Neural cell (in vitro differentiated cells): ENCODE results near the gene GCNT2.

Source experiments
- CTCF ChIP-seq: fragments of 450-650 bp; IDR thresholded peaks from 2 replicates; pipeline ENCODE4 v1.5.1; 2014; ENCODE audit warnings: antibody characterized with exemption, mild to moderate bottlenecking, moderate library complexity; ENCODE audit not compliant: poor library complexity, severe bottlenecking
- EP300 ChIP-seq: fragments of 450-650 bp; conservative IDR thresholded peaks from 2 replicates; pipeline ENCODE4 v1.6.1; 2014; ENCODE audit warnings: antibody characterized with exemption, mild to moderate bottlenecking, moderate library complexity; ENCODE audit not compliant: poor library complexity, severe bottlenecking
- EZH2 ChIP-seq: fragments of 200-600, 300-800 bp; shearing (Covaris generic), sonication (generic); IDR thresholded peaks from 2 replicates; pipeline ENCODE4 v1.6.1; 2014; ENCODE audit warnings: antibody characterized with exemption, low read length, borderline replicate concordance, mild to moderate bottlenecking; ENCODE audit not compliant: insufficient read depth, poor library complexity, severe bottlenecking
- MXI1 ChIP-seq: fragments of 450-650 bp; conservative IDR thresholded peaks from 2 replicates; pipeline ENCODE4 v1.6.1; 2014; ENCODE audit warnings: antibody characterized with exemption, mild to moderate bottlenecking; ENCODE audit not compliant: poor library complexity, severe bottlenecking
- POLR2AphosphoS5 ChIP-seq: IDR thresholded peaks from 2 replicates; pipeline ENCODE4 v1.6.1; 2012
- REST ChIP-seq: IDR thresholded peaks from 2 replicates; pipeline ENCODE4 v1.6.1; 2012; ENCODE audit warnings: borderline replicate concordance
- SMC3 ChIP-seq: fragments of 450-650 bp; conservative IDR thresholded peaks from 2 replicates; pipeline ENCODE4 v1.6.1; 2014; ENCODE audit warnings: antibody characterized with exemption, mild to moderate bottlenecking, moderate library complexity; ENCODE audit not compliant: poor library complexity
- TAF1 ChIP-seq: IDR thresholded peaks from 2 replicates; pipeline ENCODE4 v1.6.1; 2012; ENCODE audit warnings: low read depth

DNA sequence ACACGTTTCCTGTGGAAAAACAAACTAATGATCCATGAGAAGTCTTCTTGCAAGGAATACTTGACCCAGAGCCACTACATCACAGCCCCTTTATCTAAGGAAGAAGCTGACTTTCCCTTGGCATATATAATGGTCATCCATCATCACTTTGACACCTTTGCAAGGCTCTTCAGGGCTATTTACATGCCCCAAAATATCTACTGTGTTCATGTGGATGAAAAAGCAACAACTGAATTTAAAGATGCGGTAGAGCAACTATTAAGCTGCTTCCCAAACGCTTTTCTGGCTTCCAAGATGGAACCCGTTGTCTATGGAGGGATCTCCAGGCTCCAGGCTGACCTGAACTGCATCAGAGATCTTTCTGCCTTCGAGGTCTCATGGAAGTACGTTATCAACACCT lies 35.4 kb downstream of the GCNT2 start:
- no peak for TF ChIP-seq EZH2
- no peak for TF ChIP-seq CTCF
- no peak for TF ChIP-seq EP300
- TF ChIP-seq SMC3, result no peak
- TF ChIP-seq POLR2AphosphoS5, result no peak
- TF ChIP-seq MXI1, result no peak
- no peak for TF ChIP-seq TAF1
- TF ChIP-seq REST, result no peak
